Tibial nerve (tissue), 4 donors: ENCODE results near the gene AUTS2.

Source experiments
- EP300 ChIP-seq, 2 donors: sonication (generic); formaldehyde crosslinking; IDR thresholded peaks; one replicate each; pipeline ENCODE4 v1.6.1; 2017; ENCODE audit warnings: antibody characterized with exemption in 2 of 2, mild to moderate bottlenecking in 1 of 2
- POLR2A ChIP-seq, 2 donors: fragments of 450-650 bp; IDR thresholded peaks; one replicate each; pipeline ENCODE4 v1.6.1; 2017; ENCODE audit warnings: antibody characterized with exemption in 2 of 2, mild to moderate bottlenecking in 2 of 2, moderate library complexity in 2 of 2
- TF ChIP-seq, protein P1 (sequence below), 5 experiments: fragments of 200-600 bp in 3 of 5; fragments of 450-650 bp in 2 of 5; sonication (generic) in 3 of 5; IDR thresholded peaks; one replicate each; pipeline ENCODE4 v1.5.1; 2016 to 2019; ENCODE audit warnings: antibody characterized with exemption in 5 of 5, mild to moderate bottlenecking in 3 of 5, moderate library complexity in 2 of 5

DNA sequence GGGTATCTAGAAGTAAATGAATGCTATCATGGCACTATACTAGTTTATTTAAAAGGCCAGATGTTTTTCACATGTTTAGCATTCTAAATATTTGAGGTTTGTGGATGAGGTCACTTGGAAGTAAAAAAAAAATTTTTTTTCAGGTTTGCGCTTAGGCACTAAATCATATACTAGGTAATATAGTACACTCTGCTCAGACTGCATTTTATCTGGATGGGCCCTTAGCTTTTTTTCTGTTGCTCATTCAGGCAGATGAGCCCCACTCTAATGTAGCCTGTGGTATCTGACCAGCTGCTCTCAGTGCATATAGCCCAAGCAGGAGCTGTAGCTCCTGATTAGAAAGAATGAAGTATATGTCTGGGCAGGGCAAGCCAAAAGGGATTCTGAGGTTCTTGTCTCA is 210.1 kb downstream of the AUTS2 start:
- TF ChIP-seq, protein P1, sequence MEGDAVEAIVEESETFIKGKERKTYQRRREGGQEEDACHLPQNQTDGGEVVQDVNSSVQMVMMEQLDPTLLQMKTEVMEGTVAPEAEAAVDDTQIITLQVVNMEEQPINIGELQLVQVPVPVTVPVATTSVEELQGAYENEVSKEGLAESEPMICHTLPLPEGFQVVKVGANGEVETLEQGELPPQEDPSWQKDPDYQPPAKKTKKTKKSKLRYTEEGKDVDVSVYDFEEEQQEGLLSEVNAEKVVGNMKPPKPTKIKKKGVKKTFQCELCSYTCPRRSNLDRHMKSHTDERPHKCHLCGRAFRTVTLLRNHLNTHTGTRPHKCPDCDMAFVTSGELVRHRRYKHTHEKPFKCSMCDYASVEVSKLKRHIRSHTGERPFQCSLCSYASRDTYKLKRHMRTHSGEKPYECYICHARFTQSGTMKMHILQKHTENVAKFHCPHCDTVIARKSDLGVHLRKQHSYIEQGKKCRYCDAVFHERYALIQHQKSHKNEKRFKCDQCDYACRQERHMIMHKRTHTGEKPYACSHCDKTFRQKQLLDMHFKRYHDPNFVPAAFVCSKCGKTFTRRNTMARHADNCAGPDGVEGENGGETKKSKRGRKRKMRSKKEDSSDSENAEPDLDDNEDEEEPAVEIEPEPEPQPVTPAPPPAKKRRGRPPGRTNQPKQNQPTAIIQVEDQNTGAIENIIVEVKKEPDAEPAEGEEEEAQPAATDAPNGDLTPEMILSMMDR (IDR thresholded peaks at IDR 0.05), result no peak
- TF ChIP-seq EP300 (IDR thresholded peaks at IDR 0.05) (no peak), POLR2A (IDR thresholded peaks at IDR 0.05) (no peak)
